ENCODE data around the gene INHA.

- TF ChIP-seq CTCF (IDR thresholded peaks at IDR 0.05): no peak
- no peak for TF ChIP-seq POLR2AphosphoS5 (IDR thresholded peaks at IDR 0.05)
These were observed 49.8 kb downstream of the INHA start for GRCh38 chr2:219621935-219622334.
